GM21717 (cell line): ENCODE data around the gene FAM50B.

ENCODE experiments used
- ATAC-seq: cut with Tn5 transposase; IDR thresholded peaks from one replicate; pipeline ENCODE4 v1.9.1; 2021; ENCODE audit warnings: mild to moderate bottlenecking, moderate library complexity; ENCODE audit not compliant: unreplicated experiment

The FAM50B gene

GRCh38 chr6:3819161-3820110 is 29.7 kb upstream of the FAM50B start:
- ATAC-seq = no peak

GRCh38 chr6:3820563-3820962 is 28.6 kb upstream of the FAM50B start:
- ATAC-seq = no peak

- ATAC-seq = no peak
Measured at GRCh38 chr6:3822747-3823445, 26.3 kb upstream of the FAM50B start.

- no peak for ATAC-seq
Measured at GRCh38 chr6:3823671-3824070, 25.5 kb upstream of the FAM50B start.

- no peak for ATAC-seq
Measured at GRCh38 chr6:3825331-3825831, 23.8 kb upstream of the FAM50B start.

- no peak for ATAC-seq
Measured at GRCh38 chr6:3825851-3826581, 23.2 kb upstream of the FAM50B start.

GRCh38 chr6:3829285-3829684 is 19.9 kb upstream of the FAM50B start:
- ATAC-seq = no peak

- ATAC-seq = no peak
Measured at GRCh38 chr6:3830806-3831205, 18.4 kb upstream of the FAM50B start.

- no peak for ATAC-seq
Measured at GRCh38 chr6:3831761-3832530, 17.2 kb upstream of the FAM50B start.

- ATAC-seq = no peak
Measured at GRCh38 chr6:3835055-3835731, 14.0 kb upstream of the FAM50B start.

GRCh38 chr6:3835785-3836184 is 13.4 kb upstream of the FAM50B start:
- ATAC-seq = no peak

- no peak for ATAC-seq
Measured at GRCh38 chr6:3836566-3836965, 12.6 kb upstream of the FAM50B start.

- no peak for ATAC-seq
Measured at GRCh38 chr6:3837781-3838180, 11.4 kb upstream of the FAM50B start.

GRCh38 chr6:3838992-3839867 is 9.9 kb upstream of the FAM50B start:
- no peak for ATAC-seq

- ATAC-seq = no peak
Measured at GRCh38 chr6:3841066-3841454, 8.1 kb upstream of the FAM50B start.

- ATAC-seq = no peak
Measured at GRCh38 chr6:3841711-3842565, 7.2 kb upstream of the FAM50B start.

- no peak for ATAC-seq
Measured at GRCh38 chr6:3843379-3844096, 5.6 kb upstream of the FAM50B start.
